Measurements from ENCODE around the gene CEP295NL. TPM values are rescaled to one million over a fixed set of nuclear protein-coding genes. Genes with fewer than 3 reads are reported as not detected.

CEP295NL gene
- total and polyA plus RNA-seq, 5 donors from 2014 or later, result 0.25 to 1.6 (median 0.78) TPM; not detected in 2

DNA sequence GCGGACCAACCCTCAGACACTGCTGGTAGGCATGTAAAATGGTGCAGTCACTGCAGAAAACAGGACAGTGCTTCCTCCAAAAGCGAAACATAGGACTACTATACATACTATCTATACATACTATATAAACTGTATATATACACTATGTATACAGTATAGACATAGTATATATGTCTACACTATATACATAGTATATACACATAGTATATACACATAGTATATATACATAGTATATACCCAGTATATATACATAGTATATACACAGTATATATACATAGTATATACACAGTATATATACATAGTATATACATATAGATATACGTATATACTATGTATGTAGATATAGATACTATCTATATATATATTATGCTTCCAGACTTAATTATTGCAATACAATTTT, 55.9 kb downstream of the CEP295NL start:
- H3K4me1 ChIP-seq (ENCODE audit: control insufficient read depth, insufficient read depth, low read length, poor library complexity, severe bottlenecking), result no peaks in the 10 kb centered on the region
- H3K36me3 ChIP-seq (ENCODE audit: control insufficient read depth, insufficient read depth, low read length), result no peaks in the 10 kb centered on the region
- no peaks in the 10 kb centered on the region for H3K27me3 ChIP-seq (ENCODE audit: control insufficient read depth, insufficient read depth, low read length)
- no peak overlapping the region for H3K27ac ChIP-seq (ENCODE audit: insufficient read depth, low read length, poor library complexity, severe bottlenecking)
- no peak overlapping the region for H3K4me3 Mint-ChIP-seq
- no peak overlapping the region for H3K27ac Mint-ChIP-seq
- H3K4me3 ChIP-seq (ENCODE audit: low read depth, low read length), result no peak overlapping the region
- peaks cover 0 to 10% (median 3%) of the 10 kb centered on the region in 4 donors for H3K4me1 Mint-ChIP-seq
- no peaks in the 10 kb centered on the region for H3K36me3 Mint-ChIP-seq
- H3K27me3 Mint-ChIP-seq, result no peaks in the 10 kb centered on the region
- H3K9me3 Mint-ChIP-seq, result peaks cover 0 to 2% (median 0%) of the 10 kb centered on the region in 7 donors
- H3K9me3 ChIP-seq (ENCODE audit: control insufficient read depth in 2 of 2, low read length in 2 of 2), result no peaks in the 10 kb centered on the region
- ATAC-seq (ENCODE audit: low read depth in 2 of 2) (no peak), DNase-seq (no peak)

DNA sequence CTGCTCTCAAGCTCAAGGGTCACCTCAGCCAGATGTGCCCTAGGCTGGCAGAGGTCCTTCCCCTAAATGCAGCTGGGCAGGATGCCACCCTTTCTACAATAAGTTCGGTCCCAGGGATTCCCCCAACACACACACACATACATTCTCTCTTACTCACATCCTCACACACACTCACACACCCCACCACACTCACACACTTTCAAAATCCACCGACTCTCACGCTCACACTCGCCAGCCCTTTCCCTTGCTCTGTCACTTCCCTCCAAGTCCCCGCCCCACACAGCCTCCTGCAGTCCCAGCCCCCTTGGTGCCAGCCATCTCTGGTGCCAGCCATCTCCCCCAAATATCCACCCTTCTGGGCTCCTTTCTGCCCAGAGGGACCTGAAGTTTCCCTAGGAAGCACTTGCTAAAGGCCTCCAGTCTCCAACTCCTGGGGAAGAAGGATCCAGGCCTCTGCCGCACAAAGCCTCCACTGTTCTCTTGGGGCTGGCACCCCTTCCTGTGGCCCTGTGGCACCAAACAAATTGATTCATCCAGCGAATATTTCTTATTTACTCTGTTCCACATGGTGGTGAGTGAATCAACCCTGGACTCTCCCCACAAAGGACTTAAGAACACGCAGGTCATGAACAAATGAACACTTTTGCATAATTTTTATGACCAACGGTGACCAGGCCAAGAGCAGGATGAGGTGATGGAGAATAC, 58.5 kb downstream of the CEP295NL start:
- H3K4me1 Mint-ChIP-seq, result peaks cover under 1 to 20% (median 10%) of the 10 kb centered on the region in 4 donors
- peaks cover 4% of the 10 kb centered on the region for H3K27me3 Mint-ChIP-seq
- no peak overlapping the region for H3K4me3 ChIP-seq (ENCODE audit: low read depth, low read length)
- H3K27ac Mint-ChIP-seq, result peak overlapping the region in 1 of 3 donors; percentile 51
- ATAC-seq (ENCODE audit: low read depth in 2 of 2) (no peak), DNase-seq (peak in 1 of 3 donors; percentile 15)
- H3K4me1 ChIP-seq (ENCODE audit: control insufficient read depth, insufficient read depth, low read length, poor library complexity, severe bottlenecking), result peaks cover 13% of the 10 kb centered on the region
- peak overlapping the region in 2 of 4 donors; percentile 7 to 30 for H3K4me3 Mint-ChIP-seq
- H3K36me3 Mint-ChIP-seq, result peaks cover 4% of the 10 kb centered on the region
- peaks cover 0 to 2% (median 0%) of the 10 kb centered on the region in 7 donors for H3K9me3 Mint-ChIP-seq
- H3K9me3 ChIP-seq (ENCODE audit: control insufficient read depth in 2 of 2, low read length in 2 of 2), result no peaks in the 10 kb centered on the region
- no peak overlapping the region for H3K27ac ChIP-seq (ENCODE audit: insufficient read depth, low read length, poor library complexity, severe bottlenecking)
- H3K36me3 ChIP-seq (ENCODE audit: control insufficient read depth, insufficient read depth, low read length), result no peaks in the 10 kb centered on the region
- H3K27me3 ChIP-seq (ENCODE audit: control insufficient read depth, insufficient read depth, low read length), result no peaks in the 10 kb centered on the region

- Mint-ChIP-seq H3K4me3 (peak overlapping the region in 3 of 4 donors; percentile 41 to 79 (median 69)), H3K27me3 (peaks cover 4% of the 10 kb centered on the region), H3K4me1 (peaks cover 7 to 32% (median 23%) of the 10 kb centered on the region in 4 donors), H3K27ac (peak overlapping the region in 2 of 3 donors; percentile 52 to 95), H3K36me3 (peaks cover 8% of the 10 kb centered on the region), H3K9me3 (peaks cover 0 to 2% (median 0%) of the 10 kb centered on the region in 7 donors)
- peaks cover under 1% of the 10 kb centered on the region for H3K36me3 ChIP-seq (ENCODE audit: control insufficient read depth, insufficient read depth, low read length)
- no peak overlapping the region for H3K4me3 ChIP-seq (ENCODE audit: low read depth, low read length)
- H3K27me3 ChIP-seq (ENCODE audit: control insufficient read depth, insufficient read depth, low read length), result no peaks in the 10 kb centered on the region
- H3K9me3 ChIP-seq (ENCODE audit: control insufficient read depth in 2 of 2, low read length in 2 of 2), result no peaks in the 10 kb centered on the region
- no peak for ATAC-seq (ENCODE audit: low read depth in 2 of 2)
- no peak overlapping the region for H3K27ac ChIP-seq (ENCODE audit: insufficient read depth, low read length, poor library complexity, severe bottlenecking)
- peaks cover 27% of the 10 kb centered on the region for H3K4me1 ChIP-seq (ENCODE audit: control insufficient read depth, insufficient read depth, low read length, poor library complexity, severe bottlenecking)
- peak; percentile 18 to 84 (median 65) for DNase-seq
Measured at GRCh38 chr17:78842881-78843565, 60.0 kb downstream of the CEP295NL start.

DNA sequence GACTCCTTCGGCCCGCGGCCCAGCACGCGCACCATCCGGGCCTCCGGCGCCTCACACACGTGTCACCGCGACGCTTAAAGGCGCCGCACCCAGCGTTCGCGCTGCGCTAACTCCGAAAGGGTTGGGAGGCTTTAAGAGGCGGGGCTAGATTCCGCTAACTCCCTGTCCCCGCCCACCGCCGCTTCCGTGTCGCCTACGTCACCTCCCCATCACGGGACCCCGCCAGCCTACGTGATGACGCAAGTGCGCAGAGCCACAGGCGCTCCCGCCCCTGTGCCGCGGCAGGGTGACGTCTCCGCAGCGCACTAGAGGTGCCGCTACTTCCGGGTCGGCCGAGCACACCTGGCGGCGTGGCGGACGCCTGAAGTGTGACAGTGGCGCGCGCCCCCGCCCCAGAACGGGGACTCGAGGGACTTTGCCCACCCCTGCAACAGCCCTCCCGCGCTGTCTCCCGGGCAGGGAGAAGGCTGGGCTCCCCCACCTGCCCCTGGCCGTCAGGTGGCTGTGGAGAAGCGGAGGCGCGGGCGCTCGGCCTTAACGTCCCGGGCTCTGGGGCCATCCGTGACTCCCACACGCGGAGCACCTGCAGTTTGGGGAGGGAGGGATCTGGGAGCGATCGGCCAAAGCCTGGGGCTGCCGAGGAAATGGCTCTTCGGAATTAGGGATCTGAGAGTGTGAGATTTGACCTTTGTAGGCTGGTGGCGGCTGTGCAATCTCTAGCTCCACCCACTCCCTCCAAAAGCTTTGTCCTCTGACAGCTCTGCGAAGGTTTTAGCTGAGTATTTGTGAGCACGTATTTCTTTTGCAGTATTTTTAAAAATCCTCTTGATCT, 62.0 kb downstream of the CEP295NL start, which contains the start of gene USP36:
Gene USP36 (minus strand): TSS at position 35 of the 832 bp plus-strand sequence. CDS start 4,451 bp downstream, outside the sequence.
- Mint-ChIP-seq H3K27ac (peak within 1 kb of the TSS; percentile 95 to 98 (median 95)), H3K9me3 (peaks cover 0 to 2% (median 0%) of the 10 kb centered on the region in 7 donors), H3K4me3 (peak within 1 kb of the TSS; percentile 91 to 99 (median 96)), H3K36me3 (peaks cover 27% of the 10 kb centered on the region), H3K27me3 (peaks cover 4% of the 10 kb centered on the region), H3K4me1 (peaks cover 7 to 48% (median 31%) of the 10 kb centered on the region in 4 donors)
- H3K27me3 ChIP-seq (ENCODE audit: control insufficient read depth, insufficient read depth, low read length), result no peaks in the 10 kb centered on the region
- peak; percentile 99 to 100 (median 100) for DNase-seq
- peak within 1 kb of the TSS; percentile 99 for H3K27ac ChIP-seq (ENCODE audit: insufficient read depth, low read length, poor library complexity, severe bottlenecking)
- peaks cover 20% of the 10 kb centered on the region for H3K36me3 ChIP-seq (ENCODE audit: control insufficient read depth, insufficient read depth, low read length)
- H3K4me3 ChIP-seq (ENCODE audit: low read depth, low read length), result peak within 1 kb of the TSS; percentile 86
- no peaks in the 10 kb centered on the region for H3K9me3 ChIP-seq (ENCODE audit: control insufficient read depth in 2 of 2, low read length in 2 of 2)
- H3K4me1 ChIP-seq (ENCODE audit: control insufficient read depth, insufficient read depth, low read length, poor library complexity, severe bottlenecking), result peaks cover 27% of the 10 kb centered on the region
- ATAC-seq (ENCODE audit: low read depth in 2 of 2), result peak; percentile 89 to 91

Other genes starting within 250 kb of the CEP295NL start
- gene CYTH1, start 120.9 kb downstream of the CEP295NL start, total RNA-seq, result 487 TPM
- gene CYTH1, start 120.9 kb downstream of the CEP295NL start, polyA plus RNA-seq, result 100 to 1,000 TPM; 202 to 214 (median 206) TPM
- 407 TPM for gene USP36, start 62.4 kb downstream of the CEP295NL start, total RNA-seq
- 10 to 100 TPM; 19.6 to 22.2 (median 21.2) TPM for gene USP36, start 62.4 kb downstream of the CEP295NL start, polyA plus RNA-seq
- gene TIMP2, start 22.2 kb upstream of the CEP295NL start, total RNA-seq, result 6.5 TPM
- under 1 TPM in 3 of 4 donors, not detected in 1; 0.29 to 0.46 (median 0.35) TPM for gene TIMP2, start 22.2 kb upstream of the CEP295NL start, polyA plus RNA-seq
- 25.0 TPM for gene LGALS3BP, start 76.7 kb upstream of the CEP295NL start, total RNA-seq
- gene LGALS3BP, start 76.7 kb upstream of the CEP295NL start, polyA plus RNA-seq, result 10 to 100 TPM; 23.4 to 43.5 (median 28.8) TPM
- 49.6 TPM for gene CANT1, start 106.6 kb upstream of the CEP295NL start, total RNA-seq
- gene CANT1, start 106.6 kb upstream of the CEP295NL start, polyA plus RNA-seq, result 10 to 100 TPM in 1 of 4 donors, 1 to 10 TPM in 3; 8.5 to 11.7 (median 9.6) TPM
- gene C1QTNF1, start 121.0 kb upstream of the CEP295NL start, total RNA-seq, result not detected
- not detected for gene C1QTNF1, start 121.0 kb upstream of the CEP295NL start, polyA plus RNA-seq
- gene ENGASE, start 171.6 kb upstream of the CEP295NL start, total RNA-seq, result 91.9 TPM
- gene ENGASE, start 171.6 kb upstream of the CEP295NL start, polyA plus RNA-seq, result 1 to 10 TPM; 1.1 to 4.7 (median 2.4) TPM